Sigmoid colon (tissue), 7 donors: ENCODE results near the gene UNC119. TPM values are rescaled to one million over a fixed set of nuclear protein-coding genes. Genes with fewer than 3 reads are reported as not detected.
"Not testable (repeated sequence)": the region's sequence is repeated elsewhere in the genome, so short reads cannot be mapped to it uniquely, and the experiment has no call there.

ENCODE experiments used
- DNase-seq: peaks from one replicate; pipeline ENCODE4 v3.0.0-alpha.2; 2019
- H3K27ac ChIP-seq, 4 donors: fragments of 200-600 bp; sonication (generic); one replicate each; pipeline ENCODE4 v1.5.1; 2016 to 2019; ENCODE audit warnings: mild to moderate bottlenecking in 1 of 4
- H3K27me3 ChIP-seq, 3 donors: fragments of 200-600 bp; sonication (generic); one replicate each; pipeline ENCODE4 v1.5.1; 2019; ENCODE audit warnings: mild to moderate bottlenecking in 1 of 3
- H3K36me3 ChIP-seq, 4 donors: fragments of 200-600 bp; sonication (generic); one replicate each; pipeline ENCODE4 v1.5.1; 2016 to 2019
- H3K4me1 ChIP-seq, 4 donors: fragments of 200-600 bp; sonication (generic); one replicate each; pipeline ENCODE4 v1.5.1; 2017 to 2019
- H3K4me3 ChIP-seq, 4 donors: fragments of 200-600 bp; sonication (generic); one replicate each; pipeline ENCODE4 v1.5.1; 2017 to 2019; ENCODE audit warnings: mild to moderate bottlenecking in 2 of 4, moderate library complexity in 1 of 4
- H3K9me3 ChIP-seq, 4 donors: fragments of 200-600 bp in 3 of 4; sonication (generic) in 3 of 4; one replicate each; pipeline versions ENCODE4 v1.5.1 to v1.6.1; 2013 to 2019
- CTCF ChIP-seq, 4 experiments: fragments of 450-650 bp in 3 of 4; fragments of 200-600 bp in 1 of 4; IDR thresholded peaks; one replicate each; pipeline ENCODE4 v1.5.1; 2016 to 2019; ENCODE audit warnings: antibody characterized with exemption in 4 of 4, mild to moderate bottlenecking in 3 of 4, moderate library complexity in 2 of 4
- EP300 ChIP-seq, 4 donors: sonication (generic); formaldehyde crosslinking; IDR thresholded peaks; one replicate each; pipeline ENCODE4 v1.6.1; 2017; ENCODE audit warnings: antibody characterized with exemption in 4 of 4
- POLR2A ChIP-seq, 2 donors: fragments of 450-650 bp; IDR thresholded peaks; one replicate each; pipeline ENCODE4 v1.6.1; 2016; ENCODE audit warnings: antibody characterized with exemption in 2 of 2, mild to moderate bottlenecking in 2 of 2, moderate library complexity in 2 of 2
- POLR2AphosphoS5 ChIP-seq, 4 donors: sonication (generic); formaldehyde crosslinking; IDR thresholded peaks; one replicate each; pipeline ENCODE4 v1.6.1; 2017; ENCODE audit warnings: antibody characterized with exemption in 4 of 4
- WGBS, 2 donors: extraction: QIAGEN DNeasy Blood & Tissue Kit; methylation state at CpG; one replicate each; pipeline ENCODE4 v1.1.7; 2013; 5-methylcytosine and 5-hydroxymethylcytosine counted together
- intact Hi-C: fragments of 100-400 bp; cut with DNase I; formaldehyde crosslinking; loops from one replicate; pipeline ENCODE4 v1.15.1; 2023
- polyA plus RNA-seq, 3 donors: library from polyadenylated mRNA; stranded (reverse); fragments of 200-250 nt; gene quantifications; one replicate each; pipeline ENCODE4 v1.2.3, GENCODE V29; 2013
- total RNA-seq, 4 donors: library from RNA; depleted of rRNA; stranded (reverse); fragments of >200 nt; gene quantifications; one replicate each; pipeline ENCODE4 v1.1.0, GENCODE V29; 2016
- donor health status: healthy with polysubstance abuse.
- donor health status: Bipolar disorder and iron deficiency.
- donor health status: healthy.

The UNC119 gene
- total and polyA plus RNA-seq, 7 donors = 20.7 to 35.8 (median 24.3) TPM

DNA sequence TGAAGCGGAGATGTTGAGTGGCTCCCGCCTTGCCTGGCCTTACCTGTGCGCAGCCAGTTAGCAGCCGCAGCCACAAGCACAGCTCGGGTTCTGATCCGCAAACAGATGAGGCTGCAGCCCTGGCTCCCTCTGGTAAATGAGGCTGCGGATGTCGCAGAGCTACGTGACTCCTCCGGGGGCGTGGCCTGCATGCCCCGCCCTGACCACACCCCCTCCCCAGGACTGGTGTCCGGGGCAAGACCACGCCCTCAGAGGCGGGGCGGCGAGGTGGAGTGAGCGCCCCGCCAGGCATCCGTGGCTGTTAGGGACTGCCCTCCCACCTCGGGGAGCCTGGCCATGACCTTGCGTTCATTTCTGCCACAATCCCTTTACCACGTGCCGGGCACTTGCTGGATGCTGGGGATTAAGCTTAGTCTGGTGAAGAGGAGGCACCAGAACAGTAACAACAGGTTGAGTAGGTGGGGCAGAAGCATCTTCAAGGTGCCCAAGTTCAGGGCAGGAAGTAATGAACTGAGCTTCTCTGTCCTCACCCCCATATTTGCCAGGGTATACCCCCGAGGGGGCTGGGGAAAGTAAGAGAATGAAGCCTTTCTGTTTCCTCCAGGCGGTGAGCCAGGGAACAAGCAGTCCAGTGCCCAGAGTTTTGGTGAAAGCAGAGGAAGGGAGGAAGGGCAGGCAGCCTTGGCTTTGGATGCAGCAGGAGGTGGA, 24.5 kb upstream of the UNC119 start, which contains the start of gene ALDOC:
TSS of gene ALDOC (minus strand) at position 138 of the 708 bp plus-strand sequence. CDS start 1,363 bp downstream, outside the sequence.
- TF ChIP-seq POLR2AphosphoS5 (IDR thresholded peaks at IDR 0.05) (peak; percentile 89 to 99 (median 94)), EP300 (IDR thresholded peaks at IDR 0.05) (no peak), POLR2A (IDR thresholded peaks at IDR 0.05) (peak; percentile 61 to 87), CTCF (IDR thresholded peaks at IDR 0.05) (peak in 1 of 4 experiments; percentile 10)
- Histone ChIP-seq H3K27me3 (no peaks in the 10 kb centered on the region), H3K36me3 (no peaks in the 10 kb centered on the region), H3K27ac (peak within 1 kb of the TSS in 3 of 4 donors; percentile 29 to 45 (median 35)), H3K9me3 (no peaks in the 10 kb centered on the region), H3K4me3 (peak within 1 kb of the TSS in 3 of 4 donors; percentile 15 to 34 (median 31)), H3K4me1 (peaks cover 0 to 17% (median 15%) of the 10 kb centered on the region in 4 donors)
- whole genome bisulfite sequencing, 2 donors = 4 to 8% methylated on average over 26 of the region's 26 CpGs
- intact Hi-C loops = no loop called here
- peak; percentile 97 for DNase-seq

GRCh38 chr17:28576016-28576415, 23.6 kb upstream of the UNC119 start:
- 64 to 73% methylated on average over 3 of the region's 3 CpGs for WGBS, 2 donors
- H3K9me3 ChIP-seq, DNase-seq, H3K4me3 ChIP-seq, intact Hi-C loops, H3K27ac ChIP-seq, H3K27me3 ChIP-seq, H3K36me3 ChIP-seq: not testable (repeated sequence)
- peaks cover 0 to 19% (median 17%) of the 10 kb centered on the region in 4 donors for H3K4me1 ChIP-seq

DNA sequence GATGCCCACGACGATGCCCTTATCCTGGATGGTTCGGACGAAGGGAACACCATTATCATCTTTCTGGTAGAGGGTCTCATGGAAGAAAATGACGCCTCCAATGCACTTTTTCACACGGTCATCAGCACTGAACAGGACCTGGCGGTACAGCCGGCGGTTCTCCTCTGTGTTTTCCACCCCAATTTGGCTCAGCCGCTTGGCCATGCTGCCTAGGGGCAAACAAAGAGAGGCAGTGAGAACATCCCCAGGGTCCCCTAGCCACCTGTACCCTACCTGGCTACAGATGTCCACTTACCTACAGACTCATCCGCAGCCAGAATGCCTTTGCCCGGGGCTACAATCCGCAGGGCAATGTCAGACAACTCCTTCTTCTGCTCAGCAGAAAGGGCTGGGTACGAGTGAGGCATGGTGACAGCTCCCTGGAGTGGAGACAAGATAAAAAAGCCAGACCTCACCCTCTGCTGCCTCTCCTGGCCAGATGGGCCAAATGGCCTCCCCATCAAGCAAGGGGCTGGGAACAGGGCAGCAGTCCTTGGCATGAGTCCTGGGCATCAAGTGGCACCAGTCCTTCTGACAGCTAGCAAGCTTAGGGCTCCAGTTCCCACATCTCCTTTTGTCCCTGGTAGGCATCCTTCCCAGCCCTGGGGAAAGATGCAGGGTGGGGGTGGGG, 22.8 kb upstream of the UNC119 start:
- Histone ChIP-seq H3K4me1 (peaks cover 0 to 26% (median 22%) of the 10 kb centered on the region in 4 donors), H3K4me3 (no peak overlapping the region), H3K9me3 (no peaks in the 10 kb centered on the region), H3K27me3 (no peaks in the 10 kb centered on the region), H3K27ac (no peak overlapping the region), H3K36me3 (no peaks in the 10 kb centered on the region)
- TF ChIP-seq EP300 (IDR thresholded peaks at IDR 0.05) (no peak), CTCF (IDR thresholded peaks at IDR 0.05) (no peak), POLR2AphosphoS5 (IDR thresholded peaks at IDR 0.05) (no peak), POLR2A (IDR thresholded peaks at IDR 0.05) (no peak)
- intact Hi-C loops = no loop called here
- WGBS, 2 donors = 94 to 97% methylated on average over 14 of the region's 14 CpGs
- no peak for DNase-seq

- peaks cover 0 to 32% (median 27%) of the 10 kb centered on the region in 4 donors for H3K4me1 ChIP-seq
- WGBS, 2 donors = 79 to 94% methylated on average over 7 of the region's 7 CpGs
- no peak overlapping the region for H3K4me3 ChIP-seq
- no peaks in the 10 kb centered on the region for H3K9me3 ChIP-seq
- no peak for DNase-seq
- H3K36me3 ChIP-seq = no peaks in the 10 kb centered on the region
- no peaks in the 10 kb centered on the region for H3K27me3 ChIP-seq
- intact Hi-C loops = no loop called here
- H3K27ac ChIP-seq = no peak overlapping the region
- TF ChIP-seq CTCF (IDR thresholded peaks at IDR 0.05) (no peak), POLR2A (IDR thresholded peaks at IDR 0.05) (no peak), EP300 (IDR thresholded peaks at IDR 0.05) (no peak), POLR2AphosphoS5 (IDR thresholded peaks at IDR 0.05) (no peak)
Observed at GRCh38 chr17:28574526-28574925, 22.1 kb upstream of the UNC119 start.

DNA sequence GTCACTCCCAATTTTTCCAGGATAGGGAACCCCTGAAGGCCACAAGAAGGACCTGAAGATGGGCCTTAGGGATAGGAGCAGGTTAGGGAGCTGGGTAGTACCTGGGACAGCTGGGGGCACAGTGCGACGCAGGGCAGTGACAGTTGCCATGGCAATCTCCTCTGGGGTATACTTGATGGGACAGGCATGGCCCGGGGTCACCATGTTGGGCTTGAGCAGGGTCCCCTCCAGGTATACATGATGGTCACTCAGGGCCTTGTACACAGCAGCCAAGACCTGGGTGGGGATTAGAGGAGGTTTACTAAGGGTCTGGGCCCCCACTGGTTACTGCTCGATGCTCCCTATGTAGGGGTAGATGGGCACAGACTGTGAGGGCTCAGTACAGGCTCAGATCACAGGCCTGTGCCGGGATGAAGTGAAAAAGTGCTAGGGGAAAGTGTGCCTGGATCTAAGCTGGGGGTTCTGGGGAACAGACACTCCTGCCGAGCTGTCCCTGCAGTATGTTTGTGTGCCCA, 21.6 kb upstream of the UNC119 start:
- no peak for TF ChIP-seq EP300 (IDR thresholded peaks at IDR 0.05)
- no peak for TF ChIP-seq CTCF (IDR thresholded peaks at IDR 0.05)
- TF ChIP-seq POLR2A (IDR thresholded peaks at IDR 0.05) = no peak
- TF ChIP-seq POLR2AphosphoS5 (IDR thresholded peaks at IDR 0.05) = no peak
- no peaks in the 10 kb centered on the region for H3K36me3 ChIP-seq
- DNase-seq = no peak
- H3K9me3 ChIP-seq = no peaks in the 10 kb centered on the region
- no peak overlapping the region for H3K27ac ChIP-seq
- 96% methylated on average over 6 of the region's 6 CpGs for WGBS, 2 donors
- H3K27me3 ChIP-seq = no peaks in the 10 kb centered on the region
- peaks cover 0 to 32% (median 27%) of the 10 kb centered on the region in 4 donors for H3K4me1 ChIP-seq
- H3K4me3 ChIP-seq = no peak overlapping the region
- intact Hi-C loops = no loop called here
